GM12865 (cell line): ENCODE data around the gene CCDC70.
A peak's percentile ranks its signal among the peaks of the same experiment; 100 is the strongest.

Experiments
- DNase-seq: peaks from one replicate; pipeline ENCODE4 v3.0.0; 2010; ENCODE audit warnings: low read depth
- H3K4me3 ChIP-seq: 2 replicates; pipeline ENCODE4 v1.5.1; 2011; ENCODE audit warnings: mild to moderate bottlenecking, low read depth, low read length, control low read depth
- CTCF ChIP-seq: IDR thresholded peaks from 2 replicates; pipeline ENCODE4 v1.5.1; 2011; ENCODE audit warnings: low read length, control low read depth, low read depth, inconsistent platforms; ENCODE audit not compliant: insufficient read depth; ENCODE audit errors: missing control alignments

The CCDC70 gene

DNA sequence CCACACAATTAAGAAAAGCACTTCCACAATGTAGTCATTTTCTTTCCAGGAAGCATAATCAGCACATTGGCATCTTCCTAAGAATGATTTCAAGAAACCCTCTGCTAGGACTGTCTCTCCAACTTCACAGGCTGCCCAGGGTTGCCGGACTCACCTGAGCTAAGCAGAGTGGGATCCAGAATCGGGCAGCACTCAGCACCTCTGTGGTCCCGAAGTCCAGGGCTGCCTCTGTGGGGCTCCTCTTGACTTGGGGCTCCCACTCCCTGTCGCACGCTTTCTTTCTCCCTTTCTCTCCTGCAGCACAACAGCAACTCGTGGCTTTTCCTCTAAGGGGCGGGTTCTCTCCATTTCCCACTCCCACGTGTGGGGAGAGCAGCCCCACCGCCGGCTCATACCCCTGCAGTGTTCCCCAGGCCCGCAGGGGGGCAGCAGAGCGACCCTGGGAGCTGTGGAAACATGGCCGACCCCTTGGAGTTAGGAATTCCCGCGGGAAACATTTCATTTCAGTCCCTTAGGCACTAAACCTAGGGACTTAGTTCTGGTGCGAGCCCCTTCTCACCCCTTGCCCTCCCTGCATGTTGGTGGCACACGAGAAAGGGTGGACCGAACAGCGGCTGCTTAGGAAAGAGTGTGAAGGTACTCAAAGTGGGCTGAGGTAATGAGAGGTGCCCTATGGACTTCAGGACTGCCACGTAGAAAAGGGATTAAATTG, 16.8 kb upstream of the CCDC70 start, which contains the start of gene TMEM272:
Gene TMEM272 (minus strand): TSS at position 316 of the 712 bp plus-strand sequence. CDS start 6,647 bp downstream, outside the sequence.
- TF ChIP-seq CTCF: peak; percentile 83
- DNase-seq: peak; percentile 26
- no peak within 1 kb of the TSS for H3K4me3 ChIP-seq

GRCh38 chr13:51845574-51846318, 16.0 kb upstream of the CCDC70 start:
- no peak overlapping the region for H3K4me3 ChIP-seq
- DNase-seq: no peak
- TF ChIP-seq CTCF: no peak

GRCh38 chr13:51846756-51847155, 15.0 kb upstream of the CCDC70 start:
- DNase-seq: no peak
- H3K4me3 ChIP-seq: no peak overlapping the region
- no peak for TF ChIP-seq CTCF

GRCh38 chr13:51848674-51849073, 13.1 kb upstream of the CCDC70 start:
- DNase-seq: no peak
- H3K4me3 ChIP-seq: no peak overlapping the region
- no peak for TF ChIP-seq CTCF

GRCh38 chr13:51849145-51850101, 12.3 kb upstream of the CCDC70 start:
- peak; percentile 73 for TF ChIP-seq CTCF
- no peak overlapping the region for H3K4me3 ChIP-seq
- DNase-seq: peak; percentile 51

DNA sequence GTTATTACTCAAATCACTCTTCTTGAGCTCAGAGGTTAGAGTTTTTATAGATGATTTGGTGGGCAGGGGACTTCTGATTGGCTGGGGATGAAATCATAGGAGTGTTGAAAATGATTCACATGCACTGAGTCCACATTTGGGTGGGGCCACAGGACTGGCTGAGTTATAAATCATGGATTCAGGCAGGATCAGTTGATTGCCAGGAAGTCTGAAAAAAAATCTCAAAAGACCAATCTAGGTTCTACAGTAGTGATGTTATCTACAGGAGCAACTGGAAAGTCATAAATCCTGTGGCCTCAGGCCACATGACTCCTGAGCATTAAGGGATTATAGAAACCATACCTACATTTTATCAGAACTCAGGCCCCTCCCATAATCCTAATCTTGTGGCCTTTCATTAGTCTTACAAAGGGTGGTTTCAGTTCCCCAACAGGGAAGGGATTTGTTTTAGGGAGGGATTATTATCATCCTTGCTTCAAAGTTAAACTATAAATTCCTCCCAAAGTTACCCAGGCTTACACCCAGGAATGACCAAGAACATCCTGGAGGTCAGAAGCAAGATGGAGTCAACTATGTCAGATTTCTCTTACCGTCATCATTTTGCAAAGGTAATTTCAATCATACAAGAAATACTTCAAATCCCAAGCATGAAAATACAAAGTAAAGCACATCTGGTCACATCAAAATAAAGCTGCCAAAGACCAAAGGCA, 5.6 kb upstream of the CCDC70 start:
- no peak for DNase-seq
- no peak overlapping the region for H3K4me3 ChIP-seq
- TF ChIP-seq CTCF: no peak
